GM10266 (cell line): ENCODE results near the gene P2RX5.

Experiments
- DNase-seq: peaks from one replicate; pipeline ENCODE4 v3.0.0; 2012; ENCODE audit errors: extremely low spot score
- TF ChIP-seq, protein P1 (sequence below): IDR thresholded peaks from 2 replicates; pipeline ENCODE4 v1.5.1; 2012; ENCODE audit warnings: mild to moderate bottlenecking, low read depth; ENCODE audit not compliant: control insufficient read depth, insufficient read depth; ENCODE audit errors: missing control alignments

P2RX5 gene, protein sequence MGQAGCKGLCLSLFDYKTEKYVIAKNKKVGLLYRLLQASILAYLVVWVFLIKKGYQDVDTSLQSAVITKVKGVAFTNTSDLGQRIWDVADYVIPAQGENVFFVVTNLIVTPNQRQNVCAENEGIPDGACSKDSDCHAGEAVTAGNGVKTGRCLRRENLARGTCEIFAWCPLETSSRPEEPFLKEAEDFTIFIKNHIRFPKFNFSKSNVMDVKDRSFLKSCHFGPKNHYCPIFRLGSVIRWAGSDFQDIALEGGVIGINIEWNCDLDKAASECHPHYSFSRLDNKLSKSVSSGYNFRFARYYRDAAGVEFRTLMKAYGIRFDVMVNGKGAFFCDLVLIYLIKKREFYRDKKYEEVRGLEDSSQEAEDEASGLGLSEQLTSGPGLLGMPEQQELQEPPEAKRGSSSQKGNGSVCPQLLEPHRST

DNA sequence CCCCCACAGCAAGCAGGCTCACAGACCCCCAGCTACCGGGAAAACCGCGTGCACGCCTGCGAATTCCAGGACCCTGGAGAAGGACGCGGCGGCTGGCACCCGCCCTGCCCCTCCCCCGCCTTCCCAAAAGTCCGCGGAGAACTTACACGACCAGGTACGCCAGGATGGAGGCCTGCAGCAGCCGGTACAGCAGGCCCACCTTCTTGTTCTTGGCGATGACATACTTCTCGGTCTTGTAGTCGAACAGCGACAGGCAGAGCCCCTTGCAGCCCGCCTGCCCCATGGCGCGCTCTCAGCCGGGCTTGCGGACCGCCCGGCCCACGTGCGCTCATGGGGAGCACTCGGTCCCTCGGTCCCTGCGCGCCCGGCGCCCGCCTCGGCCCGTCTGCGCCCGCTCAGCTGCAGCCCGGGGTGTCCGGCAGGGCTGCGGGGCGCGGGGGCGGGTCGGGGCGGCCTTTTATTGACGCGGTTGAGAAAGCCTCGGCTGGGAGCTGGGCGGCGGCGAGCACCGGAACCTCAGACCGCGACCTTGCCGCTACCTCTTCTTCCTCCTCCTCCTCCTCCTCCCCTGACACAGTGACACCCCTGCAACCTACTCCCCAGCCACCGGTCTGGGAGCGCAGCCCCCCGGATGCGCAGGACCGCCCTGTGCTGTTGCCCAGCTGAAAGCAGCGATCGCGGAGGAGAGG, at the start of gene P2RX5:
P2RX5 (minus strand) TSS at position 433 of the 689 bp plus-strand sequence; CDS start at position 283, 150 bp downstream.
- TF ChIP-seq, protein P1, sequence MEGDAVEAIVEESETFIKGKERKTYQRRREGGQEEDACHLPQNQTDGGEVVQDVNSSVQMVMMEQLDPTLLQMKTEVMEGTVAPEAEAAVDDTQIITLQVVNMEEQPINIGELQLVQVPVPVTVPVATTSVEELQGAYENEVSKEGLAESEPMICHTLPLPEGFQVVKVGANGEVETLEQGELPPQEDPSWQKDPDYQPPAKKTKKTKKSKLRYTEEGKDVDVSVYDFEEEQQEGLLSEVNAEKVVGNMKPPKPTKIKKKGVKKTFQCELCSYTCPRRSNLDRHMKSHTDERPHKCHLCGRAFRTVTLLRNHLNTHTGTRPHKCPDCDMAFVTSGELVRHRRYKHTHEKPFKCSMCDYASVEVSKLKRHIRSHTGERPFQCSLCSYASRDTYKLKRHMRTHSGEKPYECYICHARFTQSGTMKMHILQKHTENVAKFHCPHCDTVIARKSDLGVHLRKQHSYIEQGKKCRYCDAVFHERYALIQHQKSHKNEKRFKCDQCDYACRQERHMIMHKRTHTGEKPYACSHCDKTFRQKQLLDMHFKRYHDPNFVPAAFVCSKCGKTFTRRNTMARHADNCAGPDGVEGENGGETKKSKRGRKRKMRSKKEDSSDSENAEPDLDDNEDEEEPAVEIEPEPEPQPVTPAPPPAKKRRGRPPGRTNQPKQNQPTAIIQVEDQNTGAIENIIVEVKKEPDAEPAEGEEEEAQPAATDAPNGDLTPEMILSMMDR, result no peak
- peak; percentile 62 for DNase-seq

DNA sequence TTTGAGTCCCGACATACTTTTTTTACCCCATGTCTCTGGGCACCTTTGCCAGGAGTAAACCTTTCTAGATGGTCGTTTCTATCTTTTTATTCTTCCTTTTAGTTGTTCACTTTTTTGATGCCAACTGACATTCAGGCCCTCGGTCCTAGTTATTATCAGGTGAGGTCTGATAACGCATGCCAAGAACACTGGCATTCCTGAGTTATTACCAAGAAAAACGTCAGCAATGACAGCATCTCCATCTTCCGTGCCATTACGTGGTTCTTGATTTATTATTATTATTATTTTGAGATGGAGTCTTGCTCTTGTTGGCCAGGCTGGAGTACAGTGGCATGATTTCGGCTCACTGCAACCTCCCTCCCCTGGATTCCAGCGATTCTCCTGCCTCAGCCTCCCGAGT, 49.1 kb upstream of the P2RX5 start:
- no peak for DNase-seq
- TF ChIP-seq, protein P1, result no peak

DNA sequence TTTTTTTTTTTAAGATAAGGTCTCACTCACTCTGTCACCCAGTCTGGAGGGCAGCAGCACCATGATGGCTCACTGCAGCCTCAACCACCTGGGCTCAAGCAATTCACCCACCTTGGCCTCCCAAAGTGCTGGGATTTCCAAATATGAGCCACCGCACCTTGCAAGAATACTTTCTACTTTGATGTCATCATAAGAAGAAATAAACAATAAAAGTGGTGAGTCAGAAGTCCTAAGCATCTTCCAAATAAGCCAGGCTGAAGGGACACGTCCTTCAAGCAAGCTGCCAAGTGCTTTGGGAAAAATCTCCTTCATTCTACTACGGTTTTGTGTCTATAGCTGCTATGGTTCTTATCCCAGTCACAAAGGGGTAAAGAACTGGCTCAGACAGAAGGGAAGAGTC, 48.1 kb upstream of the P2RX5 start:
- TF ChIP-seq, protein P1, result no peak
- no peak for DNase-seq

DNA sequence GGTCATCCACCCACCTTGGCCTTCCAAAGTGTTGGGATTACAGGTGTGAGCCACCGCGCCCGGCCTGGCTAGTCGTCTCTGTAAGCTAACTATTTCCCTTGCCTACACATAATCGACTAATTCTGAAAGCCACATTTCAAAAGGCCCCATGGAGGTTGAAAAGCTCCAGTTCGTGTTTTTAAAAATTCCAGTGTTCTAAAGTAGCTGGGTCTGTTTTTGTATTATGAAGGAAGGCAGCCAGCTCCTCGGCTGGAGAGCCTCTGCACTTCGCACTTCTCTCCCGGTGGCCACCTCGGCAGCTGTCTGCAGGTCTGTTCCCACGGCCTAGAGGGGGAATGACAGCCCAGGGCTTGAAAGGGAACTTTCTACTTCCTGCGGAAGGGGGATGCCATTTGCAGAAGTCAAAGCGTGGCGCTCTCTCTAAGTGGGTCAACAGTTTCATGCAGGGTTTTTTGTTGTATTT, 44.7 kb upstream of the P2RX5 start:
- TF ChIP-seq, protein P1, result no peak
- peak; percentile 56 for DNase-seq

DNA sequence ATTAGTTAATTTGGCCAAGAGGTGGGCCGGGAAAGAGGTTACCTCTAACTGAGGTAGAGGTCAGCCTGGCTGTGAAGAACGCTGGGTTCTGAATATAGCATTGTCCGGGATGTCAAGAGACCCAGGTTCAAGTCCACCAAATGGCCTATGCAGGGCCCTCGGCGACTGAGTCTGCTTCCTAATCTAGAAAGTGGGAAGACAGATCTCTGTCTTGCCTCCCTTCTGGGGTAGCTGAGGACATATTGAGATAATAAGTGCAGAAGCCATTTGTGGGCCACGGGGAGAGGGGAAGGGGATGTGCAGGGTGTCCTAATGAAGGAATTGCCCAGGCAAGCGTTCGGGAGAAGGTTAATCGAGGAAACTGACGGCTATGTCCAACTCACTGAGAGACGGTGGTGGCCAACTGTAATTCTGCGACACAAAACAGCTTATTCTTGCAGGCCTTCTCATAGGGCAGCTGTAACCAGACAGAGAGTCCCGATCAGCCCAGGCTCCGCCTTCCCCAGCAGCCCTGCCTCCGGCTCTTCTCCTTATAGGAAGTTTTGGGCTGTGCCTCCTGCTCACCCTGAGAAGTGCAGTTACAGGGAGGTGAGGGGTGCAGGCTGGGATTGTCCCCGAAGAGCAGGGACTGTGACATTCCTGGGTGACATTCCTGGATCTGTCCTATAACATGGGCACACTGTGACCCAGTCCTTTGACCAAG, 43.6 kb upstream of the P2RX5 start:
- TF ChIP-seq, protein P1, result no peak
- no peak for DNase-seq

DNA sequence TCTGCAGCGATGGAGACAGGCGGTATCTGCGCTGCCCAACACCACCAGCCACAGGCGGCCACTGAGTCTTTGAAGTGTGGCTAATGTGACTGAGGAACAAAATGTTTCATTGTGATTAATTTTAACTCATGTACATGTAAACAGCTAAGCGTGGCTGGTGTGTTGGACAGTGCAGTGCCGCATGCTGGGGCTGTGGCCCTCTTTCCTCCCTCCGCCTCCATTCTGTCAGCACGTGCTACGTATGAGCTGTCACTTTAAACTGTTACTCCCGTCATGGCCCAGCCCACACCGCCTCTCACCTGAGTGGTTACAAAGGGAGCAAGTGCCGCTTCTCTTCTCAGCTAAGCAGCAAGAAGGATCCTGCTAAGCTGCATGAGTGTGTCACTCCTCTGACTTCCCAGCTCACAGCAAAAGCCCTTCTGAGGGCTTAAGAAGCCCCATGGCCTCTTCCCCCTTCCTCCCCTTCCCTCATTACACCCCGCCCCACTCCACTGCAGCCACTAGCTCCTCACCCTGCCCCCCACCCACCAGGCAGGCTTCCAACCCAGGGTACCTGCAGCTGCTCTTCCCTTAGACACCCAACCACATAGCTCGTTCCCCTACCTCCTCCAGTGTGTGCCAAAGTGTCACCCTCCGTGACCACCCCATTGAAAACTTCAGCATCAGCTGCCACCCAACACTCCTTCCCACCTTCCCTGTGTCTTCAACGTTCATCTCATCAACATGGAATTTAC, 42.8 kb upstream of the P2RX5 start:
- no peak for DNase-seq

More for the DNA sequence above, 42.8 kb upstream of the P2RX5 start:
- TF ChIP-seq, protein P1, result no peak
